ENCODE measurements around the gene FAM174C. TPM values are rescaled to one million over a fixed set of nuclear protein-coding genes. Genes with fewer than 3 reads are reported as not detected.

Gene FAM174C
- total RNA-seq, 4 donors from 2014 or later, result 14.2 to 42.2 (median 21.8) TPM

DNA sequence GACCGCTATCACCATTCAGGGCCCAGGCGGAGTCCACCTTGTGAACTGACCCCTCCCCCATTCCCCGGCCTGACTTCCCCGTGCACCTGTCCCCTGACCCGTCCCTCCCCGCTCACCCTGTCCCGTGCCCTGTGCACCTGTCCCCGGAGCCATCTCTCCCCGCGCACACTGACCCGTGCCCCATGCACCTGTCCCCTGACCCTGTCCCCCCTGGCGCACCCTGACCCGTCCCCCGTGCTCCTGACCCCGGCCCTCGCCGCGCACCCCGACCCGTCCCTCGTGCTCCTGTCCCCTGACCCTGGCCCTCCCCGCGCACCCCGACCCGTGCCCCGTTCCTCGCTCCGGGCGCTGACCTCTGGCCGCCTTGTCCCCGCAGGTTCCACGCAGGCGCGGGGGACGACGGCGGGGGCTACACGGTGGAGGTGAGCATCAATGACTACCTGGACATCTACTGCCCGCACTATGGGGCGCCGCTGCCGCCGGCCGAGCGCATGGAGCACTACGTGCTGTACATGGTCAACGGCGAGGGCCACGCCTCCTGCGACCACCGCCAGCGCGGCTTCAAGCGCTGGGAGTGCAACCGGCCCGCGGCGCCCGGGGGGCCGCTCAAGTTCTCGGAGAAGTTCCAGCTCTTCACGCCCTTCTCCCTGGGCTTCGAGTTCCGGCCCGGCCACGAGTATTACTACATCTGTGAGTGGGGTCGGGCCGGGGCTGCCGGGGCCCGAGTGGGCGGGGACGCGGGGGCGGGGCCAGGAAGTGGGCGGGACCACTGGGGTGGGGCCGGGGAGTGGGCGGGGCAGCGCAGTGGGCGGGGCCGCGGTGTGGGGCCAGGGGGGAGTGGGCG, 20.1 kb downstream of the FAM174C start:
- ATAC-seq, result no peak
- H3K4me3 ChIP-seq, result no peak overlapping the region

DNA sequence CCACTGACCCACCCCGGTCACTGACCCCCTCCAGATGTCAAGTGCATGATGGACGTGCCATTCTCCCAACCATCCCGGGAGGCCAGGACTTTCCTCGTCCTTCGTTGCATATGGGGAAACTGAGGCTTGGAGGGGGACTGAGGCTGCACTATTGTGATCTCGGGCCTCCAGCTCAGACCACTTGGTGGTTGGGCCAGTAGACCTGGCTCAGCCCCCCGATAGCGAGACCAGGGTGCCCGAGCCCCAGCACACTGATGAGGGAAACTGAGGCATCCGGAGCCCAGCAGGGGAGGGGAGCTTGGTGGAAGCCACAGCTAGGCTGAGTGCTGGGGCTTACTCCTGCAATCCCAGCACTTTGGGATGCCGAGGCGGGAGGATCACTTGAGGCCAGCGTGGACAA, 20.7 kb downstream of the FAM174C start:
- TF ChIP-seq EP300 (IDR thresholded peaks at IDR 0.05) (no peak), POLR2A (IDR thresholded peaks at IDR 0.05) (no peak), POLR2AphosphoS5 (IDR thresholded peaks at IDR 0.05) (no peak)
- TF ChIP-seq, protein P1, sequence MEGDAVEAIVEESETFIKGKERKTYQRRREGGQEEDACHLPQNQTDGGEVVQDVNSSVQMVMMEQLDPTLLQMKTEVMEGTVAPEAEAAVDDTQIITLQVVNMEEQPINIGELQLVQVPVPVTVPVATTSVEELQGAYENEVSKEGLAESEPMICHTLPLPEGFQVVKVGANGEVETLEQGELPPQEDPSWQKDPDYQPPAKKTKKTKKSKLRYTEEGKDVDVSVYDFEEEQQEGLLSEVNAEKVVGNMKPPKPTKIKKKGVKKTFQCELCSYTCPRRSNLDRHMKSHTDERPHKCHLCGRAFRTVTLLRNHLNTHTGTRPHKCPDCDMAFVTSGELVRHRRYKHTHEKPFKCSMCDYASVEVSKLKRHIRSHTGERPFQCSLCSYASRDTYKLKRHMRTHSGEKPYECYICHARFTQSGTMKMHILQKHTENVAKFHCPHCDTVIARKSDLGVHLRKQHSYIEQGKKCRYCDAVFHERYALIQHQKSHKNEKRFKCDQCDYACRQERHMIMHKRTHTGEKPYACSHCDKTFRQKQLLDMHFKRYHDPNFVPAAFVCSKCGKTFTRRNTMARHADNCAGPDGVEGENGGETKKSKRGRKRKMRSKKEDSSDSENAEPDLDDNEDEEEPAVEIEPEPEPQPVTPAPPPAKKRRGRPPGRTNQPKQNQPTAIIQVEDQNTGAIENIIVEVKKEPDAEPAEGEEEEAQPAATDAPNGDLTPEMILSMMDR (IDR thresholded peaks at IDR 0.05), result no peak
- Histone ChIP-seq H3K4me3 (no peak overlapping the region), H3K27me3 (peaks cover 68% of the 10 kb centered on the region), H3K36me3 (no peaks in the 10 kb centered on the region), H3K4me1 (peaks cover 0 to 15% (median 9%) of the 10 kb centered on the region in 3 donors), H3K27ac (no peak overlapping the region), H3K9me3 (no peaks in the 10 kb centered on the region)
- WGBS, 2 donors (ENCODE audit: low coverage in 1 of 2), result no CpG with 5 or more reads among the region's 13 CpGs
- ATAC-seq, result no peak

More for the DNA sequence above, 20.1 kb downstream of the FAM174C start:
- H3K27me3 ChIP-seq, result peaks cover 71% of the 10 kb centered on the region
- H3K27ac ChIP-seq, result no peak overlapping the region
- 22 to 37% methylated on average over 9 to 10 of the region's 82 CpGs for WGBS, 2 donors (ENCODE audit: low coverage in 1 of 2)
- TF ChIP-seq, protein P1 (IDR thresholded peaks at IDR 0.05), result no peak
- TF ChIP-seq POLR2A (IDR thresholded peaks at IDR 0.05) (no peak), EP300 (IDR thresholded peaks at IDR 0.05) (no peak), POLR2AphosphoS5 (IDR thresholded peaks at IDR 0.05) (no peak)
- H3K36me3 ChIP-seq, result no peaks in the 10 kb centered on the region
- peaks cover 0 to 15% (median 9%) of the 10 kb centered on the region in 3 donors for H3K4me1 ChIP-seq
- no peaks in the 10 kb centered on the region for H3K9me3 ChIP-seq

DNA sequence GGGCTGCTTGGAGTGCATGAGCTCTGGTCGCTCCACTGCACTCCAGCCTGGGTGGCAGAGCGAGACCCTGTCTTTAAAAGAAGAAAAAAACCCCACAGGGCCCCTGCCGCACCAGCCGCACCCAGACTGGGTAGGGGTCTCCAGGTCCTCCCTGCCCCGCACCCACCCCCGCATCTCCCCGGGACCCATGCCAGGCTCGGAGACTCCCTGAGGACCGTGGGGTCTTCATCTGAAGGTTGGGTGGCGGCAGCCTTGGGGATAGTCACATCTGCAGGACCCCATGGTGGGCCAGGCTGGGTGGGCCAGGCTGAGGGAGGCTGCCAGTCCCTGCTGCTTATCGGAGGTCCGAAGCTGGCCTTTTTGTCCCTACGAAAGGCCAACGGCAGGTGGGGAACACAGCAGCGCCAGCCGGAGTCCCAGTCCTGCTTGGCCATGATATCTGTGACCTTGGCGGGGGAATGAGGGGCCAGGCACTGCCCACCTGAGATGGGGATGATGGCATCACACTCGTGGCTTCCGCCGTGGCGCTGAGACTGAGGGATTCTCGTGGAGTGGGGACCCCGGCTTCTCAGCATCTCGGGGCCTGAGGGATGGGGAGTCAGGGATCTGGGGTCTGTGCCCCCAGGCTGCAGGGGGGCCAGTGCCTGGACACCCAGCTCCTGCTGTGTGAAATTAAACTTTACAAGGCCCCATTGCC, 21.4 kb downstream of the FAM174C start:
- no peak overlapping the region for H3K4me3 ChIP-seq
- no peak for TF ChIP-seq EP300 (IDR thresholded peaks at IDR 0.05)
- no peak for TF ChIP-seq POLR2AphosphoS5 (IDR thresholded peaks at IDR 0.05)
- TF ChIP-seq POLR2A (IDR thresholded peaks at IDR 0.05), result no peak
- TF ChIP-seq, protein P1 (IDR thresholded peaks at IDR 0.05), result no peak
- H3K9me3 ChIP-seq, result no peaks in the 10 kb centered on the region
- no peak for ATAC-seq
- H3K4me1 ChIP-seq, result peaks cover 0 to 15% (median 9%) of the 10 kb centered on the region in 3 donors
- 80 to 100% methylated on average over 1 of the region's 24 CpGs for WGBS, 2 donors (ENCODE audit: low coverage in 1 of 2)
- H3K27ac ChIP-seq, result no peak overlapping the region
- H3K27me3 ChIP-seq, result peaks cover 61% of the 10 kb centered on the region
- H3K36me3 ChIP-seq, result no peaks in the 10 kb centered on the region

DNA sequence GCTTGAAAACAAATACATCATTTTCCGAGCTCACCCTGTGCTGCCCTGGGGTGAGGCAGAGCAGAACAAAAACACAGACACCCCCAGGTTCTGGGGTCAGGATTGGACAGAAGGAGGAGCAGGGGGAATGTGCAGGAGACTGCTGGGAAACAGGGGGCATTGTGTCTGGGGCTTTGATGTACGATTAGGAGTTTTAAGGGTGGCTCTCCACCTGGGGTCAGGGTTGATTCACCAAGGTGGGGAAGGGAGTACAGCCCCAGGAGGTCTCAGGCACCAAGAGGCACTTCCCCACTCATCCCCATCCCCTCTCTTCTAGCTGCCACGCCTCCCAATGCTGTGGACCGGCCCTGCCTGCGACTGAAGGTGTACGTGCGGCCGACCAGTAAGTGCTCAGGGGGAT, 22.9 kb downstream of the FAM174C start:
- TF ChIP-seq POLR2A (IDR thresholded peaks at IDR 0.05), result no peak
- TF ChIP-seq, protein P1 (IDR thresholded peaks at IDR 0.05), result no peak
- TF ChIP-seq EP300 (IDR thresholded peaks at IDR 0.05), result no peak
- no peak for TF ChIP-seq POLR2AphosphoS5 (IDR thresholded peaks at IDR 0.05)
- H3K27me3 ChIP-seq, result peaks cover 46% of the 10 kb centered on the region
- H3K4me1 ChIP-seq, result peaks cover 0 to 15% (median 9%) of the 10 kb centered on the region in 3 donors
- no peaks in the 10 kb centered on the region for H3K36me3 ChIP-seq
- H3K27ac ChIP-seq, result no peak overlapping the region
- no peak overlapping the region for H3K4me3 ChIP-seq
- ATAC-seq, result no peak
- H3K9me3 ChIP-seq, result no peaks in the 10 kb centered on the region
- WGBS, 2 donors (ENCODE audit: low coverage in 1 of 2), result 88 to 100% methylated on average over 2 of the region's 8 CpGs
